ENCODE measurements around the gene PPHLN1.

- TF ChIP-seq CTCF (conservative IDR thresholded peaks at IDR 0.05 in 1 of 2, IDR thresholded peaks at IDR 0.05 in 1 of 2; ENCODE audit: low read depth in 1 of 2, low read length in 2 of 2) (no peak), EZH2 (IDR thresholded peaks at IDR 0.05; ENCODE audit: low read length, missing control alignments) (no peak)
Measured at GRCh38 chr12:42356344-42356743, 30.4 kb downstream of the PPHLN1 start.

All from fibroblast of lung (primary cell).